CD4-positive, alpha-beta T cell treated with Interleukin-12 subunit alpha and Interleukin-12 subunit beta, for 1 hour (primary cell): Measurements from ENCODE around the gene KATNIP.
"Not testable (repeated sequence)": the region's sequence is repeated elsewhere in the genome, so short reads cannot be mapped to it uniquely, and the experiment has no call there.

Source experiments
- DNase-seq: peaks from one replicate; pipeline ENCODE4 v3.0.0-alpha.2; 2020

Gene KATNIP

GRCh38 chr16:27539120-27539519 lies 10.8 kb upstream of the KATNIP start:
- no peak for DNase-seq

DNA sequence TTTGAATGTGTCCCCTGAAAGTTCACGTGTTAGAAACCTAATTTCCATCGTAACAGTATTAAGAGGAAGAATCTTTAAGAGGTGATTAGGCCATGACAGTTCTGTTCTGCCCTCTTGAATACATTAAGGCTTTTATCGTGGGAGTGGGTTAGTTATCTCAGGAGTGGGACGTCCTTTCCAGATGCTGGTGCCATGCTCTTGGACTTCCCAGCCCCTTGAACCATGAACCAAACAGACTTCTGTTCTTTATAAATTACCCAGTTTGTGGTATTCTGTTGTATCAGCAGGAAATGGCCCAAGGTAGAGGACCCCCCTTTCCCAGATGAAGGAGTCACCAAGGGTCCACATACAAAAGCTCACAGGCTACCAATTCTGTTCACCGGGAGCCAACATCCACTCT lies 10.3 kb upstream of the KATNIP start:
- DNase-seq, result no peak

DNA sequence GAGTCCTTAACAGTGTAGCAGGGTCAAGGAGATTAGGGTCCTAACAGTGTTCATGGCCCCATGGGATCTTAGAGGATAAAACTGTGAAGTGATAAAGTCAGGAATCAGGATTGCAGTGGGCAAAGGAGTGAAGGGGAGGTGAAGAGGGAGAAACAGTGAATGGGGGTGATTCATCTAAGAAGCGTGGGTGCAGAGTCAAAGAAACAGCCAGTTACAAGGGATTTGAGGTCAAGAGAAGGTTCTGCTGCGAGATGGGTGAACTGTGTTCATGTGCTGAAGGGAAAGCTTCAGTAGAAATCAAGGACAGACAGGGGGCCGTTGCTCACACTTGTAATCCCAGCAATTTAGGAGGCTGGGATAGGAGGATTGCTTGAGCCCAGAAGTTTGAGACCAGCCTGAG lies 6.1 kb upstream of the KATNIP start:
- no peak for DNase-seq

DNA sequence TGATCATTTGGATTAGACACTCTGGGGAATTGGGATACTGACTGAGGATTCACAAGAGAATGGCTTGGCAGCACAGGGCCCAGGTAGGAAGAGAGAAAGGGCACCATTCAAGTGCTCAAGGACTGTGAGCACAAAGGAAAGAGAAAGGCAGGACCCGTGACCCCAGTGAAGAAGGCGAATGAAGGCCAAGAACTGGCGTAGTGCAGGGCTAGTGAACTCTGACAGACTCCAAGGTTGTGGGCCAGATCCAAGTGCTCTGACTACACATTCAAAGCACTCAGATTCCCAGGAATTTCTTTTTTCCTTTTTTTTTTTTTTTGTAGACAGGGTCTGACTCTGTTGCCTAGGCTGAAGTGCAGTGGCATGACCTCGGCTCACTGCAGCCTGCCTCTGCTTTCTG lies 5.3 kb upstream of the KATNIP start:
- DNase-seq, result no peak

DNA sequence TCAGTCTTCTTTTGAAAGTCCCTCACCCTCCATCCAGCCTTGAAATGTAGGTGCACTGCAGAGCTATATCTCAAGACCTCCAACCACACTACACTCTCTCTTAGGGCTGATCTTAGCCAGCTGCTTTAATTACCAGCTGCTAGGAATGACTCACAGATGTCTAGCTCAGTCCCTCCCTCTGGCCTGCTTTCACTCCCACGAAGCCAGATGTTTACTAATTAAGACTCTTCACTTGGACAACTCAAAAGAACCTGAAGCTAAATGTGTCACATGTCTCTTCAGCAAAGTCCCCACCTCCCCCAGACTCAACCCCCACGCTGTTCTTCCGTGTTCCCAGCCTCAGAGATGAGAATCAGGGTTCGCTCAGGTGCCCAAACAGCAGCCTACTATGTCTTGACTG lies 2.8 kb upstream of the KATNIP start:
- DNase-seq, result no peak

DNA sequence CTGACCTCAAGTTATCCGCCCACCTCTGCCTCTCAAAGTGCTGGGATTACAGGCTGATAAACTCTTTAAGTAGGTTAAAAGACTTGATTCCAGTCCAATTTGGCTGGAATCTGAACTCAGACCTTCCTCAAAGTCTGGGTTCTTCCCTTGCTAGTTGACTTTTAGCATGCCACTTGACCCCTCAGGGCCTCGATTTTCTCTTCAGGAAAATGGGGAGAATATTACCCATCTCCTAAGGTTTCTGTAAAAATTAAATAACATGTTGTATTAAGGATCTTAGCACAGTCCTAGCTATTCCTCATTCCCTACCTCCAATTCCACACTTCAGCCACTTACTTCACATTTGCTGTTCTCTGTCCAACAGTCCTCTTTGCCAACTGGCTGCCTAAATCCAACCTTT lies 2.1 kb upstream of the KATNIP start:
- DNase-seq, result no peak

- no peak for DNase-seq
Observed at GRCh38 chr16:27549464-27549745, 539 bp upstream of the KATNIP start.

GRCh38 chr16:27550582-27550920 lies 607 bp downstream of the KATNIP start:
- DNase-seq, result no peak

DNA sequence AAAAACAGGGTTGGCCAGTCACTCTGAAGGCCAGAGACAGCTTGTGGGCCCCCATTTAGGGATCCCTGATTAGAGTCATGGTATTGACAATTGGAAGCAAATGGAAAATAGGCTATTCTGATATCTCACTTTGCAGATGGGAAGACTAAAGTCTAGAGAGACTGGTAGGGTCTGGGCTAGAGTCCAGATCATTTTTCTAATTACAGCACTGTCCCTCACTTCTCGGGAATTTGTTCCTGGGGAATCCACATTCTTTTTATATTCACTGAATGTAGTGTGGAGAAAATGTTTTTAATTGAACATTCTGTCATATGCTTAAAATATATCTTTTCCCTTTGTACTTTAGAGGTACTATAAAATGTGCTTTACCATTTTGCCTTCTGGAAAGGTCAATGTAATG lies 1.1 kb downstream of the KATNIP start:
- no peak for DNase-seq

- DNase-seq, result no peak
Observed at GRCh38 chr16:27556471-27556870, 6.5 kb downstream of the KATNIP start.

- no peak for DNase-seq
Observed at GRCh38 chr16:27558434-27558833, 8.5 kb downstream of the KATNIP start.

DNA sequence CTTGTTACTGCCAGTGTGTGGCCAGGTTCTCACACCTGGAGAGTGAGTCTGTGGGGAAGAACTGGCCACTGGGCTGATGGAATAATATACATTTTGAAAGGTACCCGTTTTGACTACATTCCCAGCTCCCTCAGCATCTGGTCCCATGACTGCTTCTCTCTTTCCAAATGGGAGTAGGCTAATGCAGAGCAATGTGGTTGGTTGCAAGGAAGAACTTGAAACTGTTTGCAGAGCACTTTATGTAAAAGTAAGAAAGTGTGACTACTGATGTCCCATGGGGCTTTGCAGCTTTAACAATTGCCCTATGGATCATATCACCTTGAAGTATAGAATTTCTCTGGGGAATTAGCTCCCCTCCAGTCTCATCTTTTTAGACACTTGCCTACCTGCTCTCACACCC lies 9.0 kb downstream of the KATNIP start:
- DNase-seq, result no peak

GRCh38 chr16:27561216-27561615 lies 11.3 kb downstream of the KATNIP start:
- DNase-seq, result no peak

DNA sequence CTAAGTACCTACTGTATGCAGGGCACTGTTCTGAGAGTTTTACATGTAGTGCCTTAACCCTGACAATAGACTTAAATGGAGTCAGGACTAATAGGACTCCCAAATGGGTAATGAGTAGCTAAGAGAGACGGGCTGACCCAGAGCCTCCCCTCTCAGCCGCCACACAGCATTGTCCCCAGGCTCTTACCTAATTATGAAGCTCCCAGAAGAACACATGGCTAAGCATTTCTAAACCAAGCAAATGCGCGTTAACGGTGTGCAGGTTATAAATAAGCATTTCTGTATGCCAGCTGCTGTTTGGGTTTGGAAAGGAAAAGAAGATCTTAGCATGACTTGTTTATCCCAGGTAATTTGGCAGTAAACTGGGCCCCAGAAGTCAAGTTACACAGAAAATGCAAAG lies 14.3 kb downstream of the KATNIP start:
- no peak for DNase-seq

- no peak for DNase-seq
Observed at GRCh38 chr16:27566417-27566816, 16.5 kb downstream of the KATNIP start.

DNA sequence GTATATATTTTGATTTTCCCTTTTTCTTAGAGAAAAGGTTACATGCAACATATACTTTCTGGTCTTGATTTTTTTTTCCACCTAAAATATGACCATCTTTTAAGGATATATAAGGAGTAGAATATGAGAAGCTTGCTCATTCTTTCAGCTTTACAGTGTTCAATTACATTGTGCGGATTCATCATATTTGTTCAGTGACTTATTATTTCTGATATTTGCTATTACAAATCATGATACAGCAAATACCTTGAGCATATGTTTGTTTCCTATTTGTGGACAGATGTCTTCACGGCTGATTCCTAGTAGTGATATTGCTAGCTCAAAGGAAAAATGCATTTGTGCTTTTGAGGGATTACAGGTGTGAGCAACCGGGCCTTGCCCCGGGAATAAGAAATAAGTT lies 18.1 kb downstream of the KATNIP start:
- no peak for DNase-seq

- not testable (repeated sequence) for DNase-seq
Observed at GRCh38 chr16:27570986-27571385, 21.0 kb downstream of the KATNIP start.

- no peak for DNase-seq
Observed at GRCh38 chr16:27571433-27572326, 21.7 kb downstream of the KATNIP start.

DNA sequence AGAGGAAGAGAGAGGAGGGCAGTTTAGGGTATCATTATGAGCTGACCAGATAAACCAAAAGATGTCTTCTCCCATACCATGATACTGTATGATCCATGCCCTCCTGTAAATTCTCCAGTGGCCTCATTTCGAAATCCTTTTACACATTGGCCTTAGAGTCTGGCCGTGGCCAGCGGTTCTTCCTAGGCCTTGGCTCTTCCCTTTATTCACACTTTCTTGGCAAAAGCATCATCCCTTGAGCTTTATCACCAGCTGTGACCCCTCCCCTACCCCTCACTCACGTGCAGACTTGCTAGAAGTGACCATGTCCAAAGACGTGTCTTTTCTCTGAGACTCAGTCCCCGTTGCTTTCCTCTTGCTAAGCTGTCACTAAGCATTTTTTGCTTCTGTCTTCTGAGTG lies 22.8 kb downstream of the KATNIP start:
- no peak for DNase-seq

- DNase-seq, result no peak
Observed at GRCh38 chr16:27576729-27577128, 26.8 kb downstream of the KATNIP start.

DNA sequence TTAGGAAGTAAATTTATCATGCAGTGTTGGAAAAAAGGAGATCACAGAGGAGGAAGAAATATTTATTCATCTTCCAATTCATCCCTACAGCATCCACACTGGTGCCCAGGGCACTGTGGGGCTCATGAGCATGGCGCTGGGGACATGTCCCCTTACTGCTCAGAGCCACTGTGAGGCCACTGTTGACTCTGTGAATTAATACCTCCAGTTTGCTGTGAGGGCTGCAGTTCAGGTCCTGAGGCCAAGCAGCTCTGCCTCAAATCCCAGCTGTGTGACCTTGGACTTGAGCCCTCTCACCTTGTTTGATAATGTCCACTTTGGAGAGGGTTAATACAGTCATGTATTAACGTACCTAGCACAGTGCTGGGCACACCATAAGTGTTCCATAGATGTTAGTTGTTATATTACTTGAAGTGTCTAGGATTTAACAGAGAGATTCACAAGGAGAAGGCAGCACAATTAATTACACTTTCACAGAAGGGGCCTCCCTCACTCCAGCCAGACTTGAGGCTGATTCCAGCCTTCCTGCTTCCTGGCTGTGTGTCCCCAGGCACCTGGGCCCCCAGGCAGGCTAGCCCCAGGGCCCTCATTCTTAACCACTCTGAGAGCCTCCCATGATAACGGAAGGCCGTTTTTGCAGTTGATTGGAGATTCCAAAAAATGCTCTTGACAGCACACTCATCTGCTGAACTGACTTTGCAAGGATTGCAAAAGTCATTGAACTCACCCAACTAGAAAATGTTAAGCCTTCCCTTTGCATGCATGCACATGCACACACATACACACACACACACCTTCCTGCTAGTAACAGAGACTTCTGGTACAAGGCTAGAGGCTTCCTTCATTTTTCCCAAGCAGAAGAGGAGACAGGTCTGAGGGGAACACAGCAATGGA lies 29.4 kb downstream of the KATNIP start:
- DNase-seq, result no peak

DNA sequence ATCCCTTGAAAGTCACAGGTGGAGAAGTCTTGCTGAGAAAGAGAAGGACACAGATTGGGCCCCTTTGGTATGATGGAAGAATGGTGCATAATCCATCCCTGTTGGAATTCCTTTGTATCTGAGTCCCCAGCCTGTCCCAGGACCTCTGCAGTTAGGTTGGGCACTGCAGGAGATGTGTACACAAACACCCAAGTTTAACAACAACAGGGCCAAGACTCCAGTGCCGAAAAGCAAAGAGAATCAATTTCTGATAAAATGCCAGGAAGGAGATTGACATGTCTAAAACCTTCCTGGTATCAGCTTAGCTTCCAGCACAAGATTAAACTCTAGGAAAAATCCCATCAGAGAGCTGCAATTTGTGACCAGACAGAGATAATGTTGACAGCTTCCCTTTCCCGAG lies 32.9 kb downstream of the KATNIP start:
- DNase-seq, result no peak

- DNase-seq, result no peak
Observed at GRCh38 chr16:27583634-27584033, 33.7 kb downstream of the KATNIP start.

- no peak for DNase-seq
Observed at GRCh38 chr16:27585200-27585599, 35.3 kb downstream of the KATNIP start.

DNA sequence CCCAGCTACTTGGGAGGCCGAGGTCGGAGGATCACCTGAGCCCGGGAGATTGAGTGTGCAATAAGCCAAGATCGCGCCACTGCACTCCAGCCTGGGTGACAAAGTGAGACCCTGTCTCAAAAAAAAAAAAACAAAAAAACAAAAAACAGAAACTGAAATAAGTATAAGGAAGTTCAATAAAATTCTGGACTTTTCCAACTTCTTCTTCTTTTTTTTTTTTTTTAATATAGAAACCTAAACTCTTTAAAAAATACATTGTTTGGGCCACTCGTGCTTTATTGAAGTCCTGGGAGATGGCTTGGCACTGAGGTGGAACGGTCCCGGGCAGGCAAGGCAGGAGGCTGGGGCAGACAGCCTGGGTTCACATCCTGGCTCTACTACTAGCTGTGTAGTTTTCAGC lies 36.8 kb downstream of the KATNIP start:
- no peak for DNase-seq
